Loucy (cell line): ENCODE measurements around the gene PCF11.

Experiments used
- EZH2phosphoT487 ChIP-seq: fragments of 200-600 bp; IDR thresholded peaks from 2 replicates; pipeline ENCODE4 v1.6.1; 2018; ENCODE audit warnings: antibody characterized with exemption, mild to moderate bottlenecking, moderate library complexity, borderline replicate concordance
- TF ChIP-seq, protein P1 (sequence below): fragments of 200-600 bp; sonication (generic); conservative IDR thresholded peaks from 2 replicates; pipeline ENCODE4 v1.5.1; 2014; ENCODE audit warnings: mild to moderate bottlenecking, antibody characterized with exemption, low read length

DNA sequence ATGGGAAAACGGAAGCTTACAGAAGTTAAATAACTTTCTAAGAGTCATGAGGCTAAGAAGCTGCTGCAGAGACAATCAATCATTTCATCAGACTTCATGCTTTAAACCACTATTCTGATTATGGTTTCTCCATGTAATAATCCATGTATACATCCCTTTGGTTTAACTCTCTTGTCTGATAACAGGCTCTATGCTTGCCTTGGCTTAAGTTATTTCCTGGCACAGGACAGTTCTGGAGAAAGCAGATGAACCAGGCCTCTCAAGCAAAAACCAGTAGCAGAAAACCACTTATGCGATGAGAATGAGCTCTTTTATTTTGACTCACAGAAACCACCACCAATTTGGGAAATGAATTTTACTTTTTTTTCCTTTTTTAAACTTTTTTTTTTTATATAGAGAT is 6.5 kb upstream of the PCF11 start:
- TF ChIP-seq, protein P1, sequence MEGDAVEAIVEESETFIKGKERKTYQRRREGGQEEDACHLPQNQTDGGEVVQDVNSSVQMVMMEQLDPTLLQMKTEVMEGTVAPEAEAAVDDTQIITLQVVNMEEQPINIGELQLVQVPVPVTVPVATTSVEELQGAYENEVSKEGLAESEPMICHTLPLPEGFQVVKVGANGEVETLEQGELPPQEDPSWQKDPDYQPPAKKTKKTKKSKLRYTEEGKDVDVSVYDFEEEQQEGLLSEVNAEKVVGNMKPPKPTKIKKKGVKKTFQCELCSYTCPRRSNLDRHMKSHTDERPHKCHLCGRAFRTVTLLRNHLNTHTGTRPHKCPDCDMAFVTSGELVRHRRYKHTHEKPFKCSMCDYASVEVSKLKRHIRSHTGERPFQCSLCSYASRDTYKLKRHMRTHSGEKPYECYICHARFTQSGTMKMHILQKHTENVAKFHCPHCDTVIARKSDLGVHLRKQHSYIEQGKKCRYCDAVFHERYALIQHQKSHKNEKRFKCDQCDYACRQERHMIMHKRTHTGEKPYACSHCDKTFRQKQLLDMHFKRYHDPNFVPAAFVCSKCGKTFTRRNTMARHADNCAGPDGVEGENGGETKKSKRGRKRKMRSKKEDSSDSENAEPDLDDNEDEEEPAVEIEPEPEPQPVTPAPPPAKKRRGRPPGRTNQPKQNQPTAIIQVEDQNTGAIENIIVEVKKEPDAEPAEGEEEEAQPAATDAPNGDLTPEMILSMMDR = no peak
- TF ChIP-seq EZH2phosphoT487 = no peak
